ENCODE data around the gene COPZ2. TPM values are rescaled to one million over a fixed set of nuclear protein-coding genes. Genes with fewer than 3 reads are reported as not detected.
"Not testable (repeated sequence)": the region's sequence is repeated elsewhere in the genome, so short reads cannot be mapped to it uniquely, and the experiment has no call there.

COPZ2 gene, protein sequence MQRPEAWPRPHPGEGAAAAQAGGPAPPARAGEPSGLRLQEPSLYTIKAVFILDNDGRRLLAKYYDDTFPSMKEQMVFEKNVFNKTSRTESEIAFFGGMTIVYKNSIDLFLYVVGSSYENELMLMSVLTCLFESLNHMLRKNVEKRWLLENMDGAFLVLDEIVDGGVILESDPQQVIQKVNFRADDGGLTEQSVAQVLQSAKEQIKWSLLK
- 10 to 100 TPM; 17.5 to 18.9 (median 18.7) TPM for polyA plus RNA-seq (ENCODE audit: insufficient read length in 3 of 3)

- DNase-seq (ENCODE audit: low read depth in 3 of 3, low spot score in 2 of 3), result no peak
Observed at GRCh38 chr17:48037036-48037837, at the start of gene COPZ2. COPZ2 (minus strand) TSS chr17:48037797; CDS start chr17:48037777, 20 bp downstream.

GRCh38 chr17:48084932-48085331 lies 47.3 kb upstream of the COPZ2 start:
- no peak for DNase-seq (ENCODE audit: low read depth in 3 of 3, low spot score in 2 of 3)

- no peak for DNase-seq (ENCODE audit: low read depth in 3 of 3, low spot score in 2 of 3)
Observed at GRCh38 chr17:48081858-48082257, 44.3 kb upstream of the COPZ2 start.

- not testable (repeated sequence) for DNase-seq (ENCODE audit: low read depth in 3 of 3, low spot score in 2 of 3)
Observed at GRCh38 chr17:48077152-48077551, 39.6 kb upstream of the COPZ2 start.

DNA sequence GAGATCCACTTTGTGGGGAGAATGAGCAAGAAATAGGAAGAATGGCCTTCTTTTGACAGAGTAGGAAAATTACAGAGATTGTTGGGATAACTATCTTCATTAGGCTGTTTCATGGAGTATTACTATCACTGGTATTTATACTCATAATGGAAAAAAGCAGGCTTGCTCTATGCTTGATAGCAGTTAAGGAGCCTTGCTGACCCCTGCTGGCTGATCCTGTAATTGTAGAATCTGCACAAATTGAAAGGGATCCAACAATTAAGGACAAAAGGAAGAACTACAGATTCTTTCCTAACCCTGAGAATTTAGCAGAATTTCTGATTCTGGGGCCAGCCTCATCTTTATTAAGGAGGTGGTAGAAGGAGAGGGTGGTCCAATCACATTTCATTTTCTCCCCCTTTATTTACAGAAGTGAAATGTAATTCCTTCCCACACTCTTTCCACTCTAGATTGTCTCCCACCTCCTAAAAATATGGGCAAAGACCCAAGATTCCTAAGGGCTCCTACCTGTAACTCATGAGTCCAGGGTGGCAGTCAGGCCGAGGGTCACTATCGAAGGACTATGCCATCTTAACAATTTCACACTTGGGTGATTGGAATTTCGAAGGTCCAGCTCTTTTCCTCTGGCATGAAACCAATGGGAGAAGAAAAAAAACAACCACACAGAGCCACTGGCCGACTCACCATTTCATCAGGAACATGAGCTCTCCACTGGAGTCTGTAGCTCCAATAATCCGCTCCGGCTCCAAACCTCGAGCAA lies 36.9 kb upstream of the COPZ2 start:
- DNase-seq (ENCODE audit: low read depth in 3 of 3, low spot score in 2 of 3), result peak; percentile 63 to 70 (median 67)

DNA sequence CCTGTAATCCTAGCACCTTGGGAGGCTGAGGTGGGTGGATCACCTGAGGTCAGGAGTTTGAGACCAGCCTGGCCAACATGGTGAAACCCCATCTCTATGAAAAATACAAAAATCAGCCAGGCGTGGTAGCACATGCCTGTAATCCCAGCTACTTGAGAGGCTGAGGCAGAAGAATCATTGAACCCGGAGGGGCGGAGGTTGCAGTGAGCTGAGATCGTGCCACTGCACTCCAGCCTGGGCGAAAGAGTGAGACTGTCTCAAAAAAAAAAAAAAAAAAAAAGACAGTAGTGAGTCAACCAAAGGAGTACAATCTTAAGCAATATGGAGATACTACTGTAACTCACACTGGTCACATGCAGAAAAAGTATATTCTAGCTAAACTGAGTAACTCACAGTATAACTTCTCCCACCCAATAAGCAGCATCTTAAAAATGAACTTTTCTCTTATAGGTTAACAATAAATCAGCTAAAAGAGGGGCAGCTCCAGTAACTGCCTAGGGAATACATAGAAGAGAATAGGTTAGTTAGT lies 36.0 kb upstream of the COPZ2 start:
- DNase-seq (ENCODE audit: low read depth in 3 of 3, low spot score in 2 of 3), result not testable (repeated sequence)

DNA sequence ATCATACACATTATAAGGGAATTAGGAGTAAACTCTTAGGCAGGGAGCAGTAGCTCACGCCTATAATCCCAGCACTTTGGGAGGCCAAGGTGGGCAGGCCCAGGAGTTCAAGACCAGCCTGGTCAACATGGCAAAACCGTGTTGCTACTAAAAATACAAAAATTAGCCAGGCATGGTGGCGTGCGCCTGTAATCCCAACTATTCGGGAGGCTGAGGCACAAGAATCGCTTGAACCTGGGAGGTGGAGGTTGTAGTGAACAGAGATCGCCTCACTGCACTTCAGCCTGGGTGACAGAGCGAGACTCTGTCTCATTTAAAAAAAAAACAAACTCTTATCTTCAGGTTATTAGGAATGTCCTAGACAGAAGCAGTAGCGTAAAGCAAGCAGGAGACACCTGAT lies 35.2 kb upstream of the COPZ2 start:
- DNase-seq (ENCODE audit: low read depth in 3 of 3, low spot score in 2 of 3), result not testable (repeated sequence)

DNA sequence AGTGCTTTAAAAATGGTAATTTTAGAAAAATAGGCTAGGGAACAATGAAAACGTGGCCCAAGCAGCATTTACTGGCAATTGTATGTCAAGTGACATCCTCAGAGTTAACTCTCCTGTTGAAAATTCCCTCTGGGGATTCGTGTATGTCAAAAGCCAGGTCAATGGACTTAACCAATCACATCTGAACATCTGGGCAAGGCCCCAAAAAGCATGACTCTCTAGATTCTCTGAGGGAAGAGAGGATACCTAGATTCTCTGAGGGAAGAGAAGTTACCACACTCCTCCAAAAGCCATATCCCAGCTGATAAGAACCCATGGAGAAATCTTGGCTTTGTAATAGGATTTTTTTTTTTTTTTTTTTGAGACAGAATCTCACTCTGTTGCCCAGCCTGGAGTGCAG lies 34.1 kb upstream of the COPZ2 start:
- no peak for DNase-seq (ENCODE audit: low read depth in 3 of 3, low spot score in 2 of 3)

GRCh38 chr17:48070195-48070594 lies 32.6 kb upstream of the COPZ2 start:
- DNase-seq (ENCODE audit: low read depth in 3 of 3, low spot score in 2 of 3), result no peak

DNA sequence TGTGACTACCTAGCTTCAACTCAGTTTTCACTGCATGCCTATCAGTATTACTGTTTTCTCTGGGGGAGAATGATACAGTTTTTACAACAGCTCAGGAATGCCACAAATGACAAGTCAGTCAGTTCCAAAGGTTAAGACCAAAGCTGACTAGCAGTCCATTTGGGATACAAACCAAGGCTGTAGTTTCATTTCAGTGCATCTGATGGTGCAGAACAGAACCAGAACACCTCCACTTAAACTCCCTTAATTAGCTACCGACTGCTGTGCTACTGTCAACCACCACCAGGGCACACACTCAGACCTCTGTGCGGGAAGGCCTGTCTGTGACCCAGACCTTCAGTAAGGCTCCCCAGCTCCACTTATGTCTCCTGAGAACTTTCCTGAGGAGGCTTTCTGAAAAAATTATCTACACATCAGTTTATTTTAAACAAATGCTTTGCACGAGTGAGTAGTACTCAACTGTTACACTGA lies 30.9 kb upstream of the COPZ2 start:
- no peak for DNase-seq (ENCODE audit: low read depth in 3 of 3, low spot score in 2 of 3)

DNA sequence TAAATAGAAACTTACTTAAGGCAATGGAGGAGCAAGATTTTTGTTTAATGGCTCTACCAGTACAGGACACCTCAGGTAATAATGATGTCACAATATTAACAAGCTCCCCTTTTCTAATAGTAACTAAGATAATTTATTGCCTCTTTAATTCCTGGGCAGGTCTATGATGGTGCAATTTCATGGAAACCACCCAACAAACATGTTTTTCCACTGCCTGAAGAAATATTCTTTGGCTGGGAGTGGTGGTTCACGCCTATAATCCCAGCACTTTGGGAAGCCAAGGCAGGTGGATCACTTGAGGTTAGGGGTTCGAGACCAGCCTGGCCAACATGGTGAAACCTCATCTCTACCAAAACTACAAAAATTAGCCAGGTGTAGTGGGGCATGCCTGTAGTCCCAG lies 30.2 kb upstream of the COPZ2 start:
- not testable (repeated sequence) for DNase-seq (ENCODE audit: low read depth in 3 of 3, low spot score in 2 of 3)

- no peak for DNase-seq (ENCODE audit: low read depth in 3 of 3, low spot score in 2 of 3)
Observed at GRCh38 chr17:48067245-48067644, 29.6 kb upstream of the COPZ2 start.

- no peak for DNase-seq (ENCODE audit: low read depth in 3 of 3, low spot score in 2 of 3)
Observed at GRCh38 chr17:48066656-48067055, 29.1 kb upstream of the COPZ2 start.

GRCh38 chr17:48066192-48066591 lies 28.6 kb upstream of the COPZ2 start:
- no peak for DNase-seq (ENCODE audit: low read depth in 3 of 3, low spot score in 2 of 3)

DNA sequence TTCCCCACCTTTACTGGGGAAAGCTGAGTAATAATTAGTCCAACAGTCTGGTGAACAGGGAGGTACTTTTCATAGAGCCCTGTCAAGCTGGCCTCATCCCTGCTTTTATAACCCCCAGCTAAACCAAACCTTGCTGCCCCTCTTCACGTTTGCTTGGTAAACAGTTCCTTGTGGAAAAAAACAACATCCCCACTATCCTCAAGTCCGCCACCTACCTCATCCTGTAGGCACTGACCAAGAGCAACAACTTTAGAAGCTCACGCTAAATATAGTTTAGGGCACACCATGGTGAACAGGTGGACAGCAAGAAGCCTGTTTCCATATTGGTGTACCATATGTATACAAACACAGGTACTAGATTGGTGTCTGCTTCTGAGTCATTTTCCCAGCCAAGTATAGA lies 27.0 kb upstream of the COPZ2 start:
- DNase-seq (ENCODE audit: low read depth in 3 of 3, low spot score in 2 of 3), result no peak

- DNase-seq (ENCODE audit: low read depth in 3 of 3, low spot score in 2 of 3), result no peak
Observed at GRCh38 chr17:48062273-48062672, 24.7 kb upstream of the COPZ2 start.

GRCh38 chr17:48060249-48060648 lies 22.7 kb upstream of the COPZ2 start:
- no peak for DNase-seq (ENCODE audit: low read depth in 3 of 3, low spot score in 2 of 3)

DNA sequence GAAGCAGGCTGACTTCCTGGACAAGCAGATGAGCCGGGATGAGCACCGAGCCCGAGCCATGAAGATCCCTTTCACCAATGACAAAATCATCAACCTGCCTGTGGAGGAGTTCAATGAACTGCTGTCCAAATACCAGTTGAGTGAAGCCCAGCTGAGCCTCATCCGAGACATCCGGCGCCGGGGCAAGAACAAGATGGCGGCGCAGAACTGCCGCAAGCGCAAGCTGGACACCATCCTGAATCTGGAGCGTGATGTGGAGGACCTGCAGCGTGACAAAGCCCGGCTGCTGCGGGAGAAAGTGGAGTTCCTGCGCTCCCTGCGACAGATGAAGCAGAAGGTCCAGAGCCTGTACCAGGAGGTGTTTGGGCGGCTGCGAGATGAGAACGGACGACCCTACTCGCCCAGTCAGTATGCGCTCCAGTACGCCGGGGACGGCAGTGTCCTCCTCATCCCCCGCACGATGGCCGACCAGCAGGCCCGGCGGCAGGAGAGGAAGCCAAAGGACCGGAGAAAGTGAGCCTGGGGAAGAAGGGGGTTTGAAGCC lies 21.6 kb upstream of the COPZ2 start:
- no peak for DNase-seq (ENCODE audit: low read depth in 3 of 3, low spot score in 2 of 3)

DNA sequence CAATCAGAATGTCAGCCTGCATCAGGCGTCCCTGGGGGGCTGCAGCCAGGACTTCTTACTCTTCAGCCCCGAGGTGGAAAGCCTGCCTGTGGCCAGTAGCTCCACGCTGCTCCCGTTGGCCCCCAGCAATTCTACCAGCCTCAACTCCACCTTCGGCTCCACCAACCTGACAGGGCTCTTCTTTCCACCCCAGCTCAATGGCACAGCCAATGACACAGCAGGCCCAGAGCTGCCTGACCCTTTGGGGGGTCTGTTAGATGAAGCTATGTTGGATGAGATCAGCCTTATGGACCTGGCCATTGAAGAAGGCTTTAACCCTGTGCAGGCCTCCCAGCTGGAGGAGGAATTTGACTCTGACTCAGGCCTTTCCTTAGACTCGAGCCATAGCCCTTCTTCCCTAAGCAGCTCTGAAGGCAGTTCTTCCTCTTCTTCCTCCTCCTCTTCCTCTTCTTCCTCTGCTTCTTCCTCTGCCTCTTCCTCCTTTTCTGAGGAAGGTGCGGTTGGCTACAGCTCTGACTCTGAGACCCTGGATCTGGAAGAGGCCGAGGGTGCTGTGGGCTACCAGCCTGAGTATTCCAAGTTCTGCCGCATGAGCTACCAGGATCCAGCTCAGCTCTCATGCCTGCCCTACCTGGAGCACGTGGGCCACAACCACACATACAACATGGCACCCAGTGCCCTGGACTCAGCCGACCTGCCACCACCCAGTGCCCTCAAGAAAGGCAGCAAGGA lies 21.0 kb upstream of the COPZ2 start:
- DNase-seq (ENCODE audit: low read depth in 3 of 3, low spot score in 2 of 3), result no peak

- DNase-seq (ENCODE audit: low read depth in 3 of 3, low spot score in 2 of 3), result no peak
Observed at GRCh38 chr17:48057626-48058025, 20.0 kb upstream of the COPZ2 start.
